Coronary artery (tissue), 2 donors: ENCODE results near the gene COL28A1.

Source experiments
- DNase-seq: peaks from one replicate; pipeline ENCODE4 v3.0.0-alpha.2; 2017; ENCODE audit warnings: low spot score
- H3K27ac ChIP-seq, 2 donors: fragments of 200-600 bp; sonication (generic); one replicate each; pipeline ENCODE4 v1.5.1; 2016 to 2019
- H3K4me3 ChIP-seq: fragments of 200-600 bp; sonication (generic); 2 replicates; pipeline ENCODE4 v1.5.1; 2016; ENCODE audit warnings: mild to moderate bottlenecking, moderate library complexity
- TF ChIP-seq, protein P1 (sequence below): fragments of 200-600 bp; sonication (generic); IDR thresholded peaks from one replicate; pipeline ENCODE4 v1.5.1; 2019; ENCODE audit warnings: antibody characterized with exemption

COL28A1 gene

DNA sequence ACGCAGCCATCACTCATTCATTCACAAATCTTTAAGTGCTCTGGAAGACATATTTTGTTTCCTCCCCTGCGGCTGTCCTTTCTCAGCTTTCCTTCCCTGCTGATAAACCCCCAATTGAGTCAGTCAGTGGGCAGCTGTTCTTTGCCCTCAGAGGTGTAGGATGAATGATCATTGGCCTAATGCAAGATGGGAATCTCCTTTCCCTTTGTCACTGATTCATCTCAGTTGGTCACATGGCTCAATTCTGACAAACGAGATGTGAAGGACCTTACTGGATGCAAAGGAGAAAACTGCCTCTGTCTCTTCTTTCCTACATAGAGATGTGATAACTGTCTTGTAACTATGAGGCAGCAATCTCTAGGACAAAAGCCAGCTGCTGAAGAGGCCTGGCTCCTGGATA, 44.6 kb downstream of the COL28A1 start:
- DNase-seq = no peak
- TF ChIP-seq, protein P1, sequence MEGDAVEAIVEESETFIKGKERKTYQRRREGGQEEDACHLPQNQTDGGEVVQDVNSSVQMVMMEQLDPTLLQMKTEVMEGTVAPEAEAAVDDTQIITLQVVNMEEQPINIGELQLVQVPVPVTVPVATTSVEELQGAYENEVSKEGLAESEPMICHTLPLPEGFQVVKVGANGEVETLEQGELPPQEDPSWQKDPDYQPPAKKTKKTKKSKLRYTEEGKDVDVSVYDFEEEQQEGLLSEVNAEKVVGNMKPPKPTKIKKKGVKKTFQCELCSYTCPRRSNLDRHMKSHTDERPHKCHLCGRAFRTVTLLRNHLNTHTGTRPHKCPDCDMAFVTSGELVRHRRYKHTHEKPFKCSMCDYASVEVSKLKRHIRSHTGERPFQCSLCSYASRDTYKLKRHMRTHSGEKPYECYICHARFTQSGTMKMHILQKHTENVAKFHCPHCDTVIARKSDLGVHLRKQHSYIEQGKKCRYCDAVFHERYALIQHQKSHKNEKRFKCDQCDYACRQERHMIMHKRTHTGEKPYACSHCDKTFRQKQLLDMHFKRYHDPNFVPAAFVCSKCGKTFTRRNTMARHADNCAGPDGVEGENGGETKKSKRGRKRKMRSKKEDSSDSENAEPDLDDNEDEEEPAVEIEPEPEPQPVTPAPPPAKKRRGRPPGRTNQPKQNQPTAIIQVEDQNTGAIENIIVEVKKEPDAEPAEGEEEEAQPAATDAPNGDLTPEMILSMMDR = no peak
- Histone ChIP-seq H3K27ac (no peak overlapping the region), H3K4me3 (no peak overlapping the region)

DNA sequence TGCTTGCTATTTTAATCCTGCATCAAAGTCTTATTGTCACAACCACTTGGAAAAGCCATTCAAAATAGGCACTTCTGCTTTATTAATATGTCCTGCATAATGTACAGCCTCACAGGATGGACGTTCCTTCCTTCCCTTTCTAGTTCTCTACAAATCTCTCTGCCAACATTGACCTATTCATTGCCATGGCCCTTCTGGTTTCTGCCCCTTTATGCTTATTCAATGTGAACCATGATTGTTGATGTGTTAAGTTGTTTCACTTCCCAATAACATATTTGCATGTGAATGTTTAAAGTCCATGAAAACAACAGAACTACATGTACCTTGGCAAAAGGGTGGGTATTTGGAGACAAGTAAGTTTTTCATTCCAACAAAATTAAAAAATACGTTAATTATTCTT, 45.7 kb downstream of the COL28A1 start:
- TF ChIP-seq, protein P1 = no peak
- Histone ChIP-seq H3K27ac (no peak overlapping the region), H3K4me3 (no peak overlapping the region)
- DNase-seq = no peak

DNA sequence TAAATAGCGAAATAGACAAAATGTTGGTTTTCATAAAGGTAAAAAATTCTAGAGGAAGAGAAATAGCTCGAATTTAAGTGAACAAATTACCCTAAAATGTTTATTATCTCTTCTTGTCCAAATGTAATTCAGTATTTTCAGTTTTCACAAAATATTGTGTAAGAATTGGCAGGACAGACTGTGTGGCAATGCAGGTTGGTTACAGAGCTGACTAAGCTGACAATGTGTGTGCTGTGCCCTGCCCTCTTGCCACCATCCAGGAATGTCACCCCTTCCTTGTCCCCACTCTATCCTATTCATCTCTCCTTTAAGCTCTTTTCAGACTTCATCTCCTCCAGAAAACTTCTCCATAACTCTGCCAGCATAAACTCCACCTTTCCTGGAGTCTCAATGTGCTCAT, 46.1 kb downstream of the COL28A1 start:
- DNase-seq = no peak
- H3K27ac ChIP-seq = no peak overlapping the region
- TF ChIP-seq, protein P1 = no peak
- no peak overlapping the region for H3K4me3 ChIP-seq

DNA sequence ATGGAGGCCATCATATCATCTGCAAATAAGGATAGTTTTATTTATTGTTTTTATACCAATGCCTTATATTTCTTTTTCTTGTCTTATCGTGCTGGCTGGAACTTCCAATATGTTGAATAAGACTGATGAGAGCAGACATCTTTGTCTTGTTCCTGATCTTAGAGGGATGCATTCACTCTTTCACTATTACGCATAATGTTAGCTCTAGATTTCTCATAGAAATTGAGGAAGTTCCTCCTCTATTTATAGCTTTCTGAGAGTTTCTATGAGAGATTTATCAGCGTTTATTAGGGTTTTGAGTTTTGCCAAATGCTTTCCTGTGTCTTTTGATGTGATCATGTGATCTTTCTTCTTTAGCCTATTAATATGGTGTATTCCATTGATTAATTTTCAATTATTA, 49.3 kb downstream of the COL28A1 start:
- DNase-seq = no peak
- Histone ChIP-seq H3K4me3 (no peak overlapping the region), H3K27ac (no peak overlapping the region)
- TF ChIP-seq, protein P1 = no peak

DNA sequence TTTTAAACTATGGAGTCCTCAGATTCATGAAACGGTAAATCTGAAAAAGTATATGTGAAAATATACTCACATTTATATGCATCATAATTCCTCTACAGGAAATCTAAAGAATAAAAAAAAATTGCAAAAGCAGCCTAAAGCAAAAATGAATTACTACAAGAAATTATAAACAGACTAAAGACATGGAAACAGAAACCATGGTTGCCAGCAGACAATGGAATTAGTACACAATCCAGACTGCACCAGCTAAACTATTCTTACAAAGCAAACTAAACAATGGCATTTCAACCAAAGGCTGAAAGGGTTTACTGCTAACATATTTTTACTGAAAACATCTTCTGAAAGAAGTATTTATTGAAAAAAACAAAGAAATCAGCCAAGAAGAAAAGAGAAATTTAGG, 51.6 kb downstream of the COL28A1 start:
- Histone ChIP-seq H3K27ac (no peak overlapping the region), H3K4me3 (no peak overlapping the region)
- no peak for DNase-seq
- TF ChIP-seq, protein P1 = no peak

DNA sequence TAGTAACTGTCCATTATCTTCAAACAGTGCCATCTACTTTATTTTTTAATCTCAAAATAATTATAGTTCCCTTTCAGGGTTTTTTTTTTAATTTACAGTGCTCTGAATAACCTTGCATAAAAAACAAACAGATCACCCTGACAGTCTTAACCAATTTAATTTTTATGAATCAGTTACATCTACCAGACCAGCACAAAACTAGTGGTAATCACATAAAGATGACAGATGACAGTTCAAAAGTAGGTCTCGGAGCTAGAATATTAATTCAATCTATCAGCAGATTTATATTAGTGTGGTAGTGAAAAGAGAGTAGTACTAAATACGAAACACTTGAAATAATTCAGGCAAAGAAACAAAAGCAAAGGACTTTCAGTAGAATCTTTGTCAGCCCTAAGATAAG, 53.9 kb downstream of the COL28A1 start:
- TF ChIP-seq, protein P1 = no peak
- DNase-seq = no peak

DNA sequence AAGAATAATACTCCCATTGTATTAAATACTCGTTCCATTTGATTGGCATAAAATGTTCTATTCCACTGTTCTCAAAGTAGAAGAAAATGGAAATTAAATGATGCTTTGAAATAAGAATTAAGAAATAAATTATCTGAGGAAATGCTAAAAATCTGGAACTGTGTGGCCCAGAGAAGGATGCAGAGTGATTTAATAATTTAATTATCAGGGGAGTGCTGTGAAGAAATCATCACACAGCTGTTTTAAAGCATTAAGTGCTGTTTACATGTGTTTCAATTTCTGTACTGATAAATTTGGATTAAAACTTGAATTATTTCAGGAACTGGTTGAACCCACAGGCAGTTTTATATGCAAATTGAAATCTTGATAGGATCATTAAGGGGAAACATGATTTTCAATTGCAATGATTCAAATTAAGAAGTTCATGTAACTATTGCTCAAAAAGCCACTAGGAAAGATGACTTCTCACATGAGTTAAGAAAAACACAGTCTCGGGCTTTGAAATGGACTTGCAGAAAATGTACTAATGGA, 56.3 kb downstream of the COL28A1 start:
- H3K27ac ChIP-seq = no peak overlapping the region

More for the DNA sequence above, 53.9 kb downstream of the COL28A1 start:
- Histone ChIP-seq H3K27ac (no peak overlapping the region), H3K4me3 (no peak overlapping the region)

More for the DNA sequence above, 56.3 kb downstream of the COL28A1 start:
- no peak overlapping the region for H3K4me3 ChIP-seq
- TF ChIP-seq, protein P1 = no peak
- no peak for DNase-seq
